Smooth muscle cell (in vitro differentiated cells): Measurements from ENCODE around the gene NRXN3. TPM values are rescaled to one million over a fixed set of nuclear protein-coding genes. Genes with fewer than 3 reads are reported as not detected.
"Not testable (repeated sequence)": the region's sequence is repeated elsewhere in the genome, so short reads cannot be mapped to it uniquely, and the experiment has no call there.

Experiments used
- DNase-seq: peaks from one replicate; lab custom pipeline; 2025; ENCODE audit not compliant: unreplicated experiment; lab: John Stamatoyannopoulos, UW
- H2AFZ ChIP-seq: fragments of 200-600 bp; sonication (generic); 2 replicates; pipeline ENCODE4 v1.6.0; 2016; ENCODE audit warnings: antibody characterized with exemption, low read depth, mild to moderate bottlenecking
- H3F3A ChIP-seq: fragments of 200-600 bp; sonication (generic); 2 replicates; pipeline ENCODE4 v1.6.0; 2017; ENCODE audit warnings: antibody characterized with exemption, low read depth
- H3K27ac ChIP-seq: fragments of 200-600 bp; sonication (generic); 2 replicates; pipeline ENCODE4 v1.5.1; 2016; ENCODE audit warnings: low read depth, mild to moderate bottlenecking
- H3K27me3 ChIP-seq: fragments of 200-600 bp; sonication (generic); 2 replicates; pipeline ENCODE4 v1.6.1; 2016; ENCODE audit warnings: low read depth, mild to moderate bottlenecking
- H3K36me3 ChIP-seq: fragments of 200-600 bp; sonication (generic); 2 replicates; pipeline ENCODE4 v1.5.1; 2016; ENCODE audit warnings: low read depth
- H3K4me1 ChIP-seq: fragments of 200-600 bp; sonication (generic); 2 replicates; pipeline ENCODE4 v1.5.1; 2016; ENCODE audit warnings: low read depth
- H3K4me2 ChIP-seq: fragments of 200-600 bp; sonication (generic); 2 replicates; pipeline ENCODE4 v1.6.0; 2016; ENCODE audit warnings: mild to moderate bottlenecking
- H3K4me3 ChIP-seq: fragments of 200-600 bp; sonication (generic); 2 replicates; pipeline ENCODE4 v1.5.1; 2016; ENCODE audit warnings: mild to moderate bottlenecking
- H3K79me2 ChIP-seq: fragments of 200-600 bp; sonication (generic); 2 replicates; pipeline ENCODE4 v1.6.0; 2016; ENCODE audit warnings: low read depth, mild to moderate bottlenecking
- H3K9ac ChIP-seq: fragments of 200-600 bp; sonication (generic); 2 replicates; pipeline ENCODE4 v1.6.0; 2016; ENCODE audit warnings: low read depth
- H3K9me3 ChIP-seq: fragments of 200-600 bp; sonication (generic); replicated peaks from 2 replicates; pipeline ENCODE4 v1.5.1; 2016; ENCODE audit warnings: low read depth
- H4K20me1 ChIP-seq: fragments of 200-600 bp; sonication (generic); 2 replicates; pipeline ENCODE4 v1.6.0; 2016; ENCODE audit warnings: low read depth
- WGBS: methylation state at CpG from one replicate; pipeline ENCODE4 v1.1.7; 2016; ENCODE audit warnings: low lambda C conversion rate; 5-methylcytosine and 5-hydroxymethylcytosine counted together
- polyA plus RNA-seq: library from polyadenylated mRNA; unstranded; fragments of >200 nt; fragmentation: Nextera tagmentation; extraction: Ambion mirVana; gene quantifications from 2 replicates; pipeline ENCODE4 v1.2.1, GENCODE V29; 2016
- total RNA-seq: library from RNA; depleted of rRNA; stranded (reverse); fragments of >200 nt; gene quantifications from 2 replicates; pipeline ENCODE4 v1.2.3, GENCODE V29; 2014
- TF ChIP-seq, protein P1 (sequence below): fragments of 200-600 bp; sonication (generic); IDR thresholded peaks from 2 replicates; pipeline ENCODE4 v1.5.1; 2017; ENCODE audit warnings: borderline replicate concordance, mild to moderate bottlenecking, antibody characterized with exemption; ENCODE audit not compliant: insufficient read depth, poor library complexity, severe bottlenecking

NRXN3 gene
- total and polyA plus RNA-seq, 2 experiments from 2014 or later, result 1.2 to 7.0 TPM

DNA sequence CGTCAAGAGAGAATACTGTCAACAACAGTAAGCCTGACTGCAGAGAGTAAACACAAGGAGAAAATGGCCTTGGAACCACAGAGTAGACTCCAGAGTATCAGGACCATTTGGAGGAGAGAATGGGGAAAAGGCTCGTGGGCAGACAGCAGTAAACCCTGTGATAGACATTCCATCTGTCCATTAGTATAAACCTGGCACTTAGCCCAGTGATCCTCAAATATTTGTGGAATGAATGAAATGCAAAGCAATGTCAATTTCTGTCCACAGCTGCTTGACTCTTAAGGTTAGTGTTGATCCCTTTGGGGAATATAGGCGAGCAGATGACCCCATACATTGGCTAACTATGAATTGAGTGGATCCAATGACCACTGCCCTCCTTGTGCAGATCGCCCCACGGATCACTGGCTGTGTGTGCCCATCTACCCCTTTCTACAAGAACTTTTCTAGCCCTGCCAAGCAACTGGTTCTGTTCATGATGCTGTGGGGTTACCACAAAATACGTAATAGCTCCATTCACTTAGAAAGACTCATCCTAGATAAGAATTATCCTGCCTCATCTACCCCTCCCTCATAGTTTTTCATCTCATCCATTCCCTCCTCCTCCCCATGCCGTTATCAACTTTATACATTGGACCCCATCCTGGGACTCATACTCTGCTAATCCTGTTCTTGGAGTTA is 846.8 kb downstream of the NRXN3 start:
- H3K4me3 ChIP-seq, result no peak overlapping the region
- no peaks in the 10 kb centered on the region for H3K36me3 ChIP-seq
- H4K20me1 ChIP-seq, result no peaks in the 10 kb centered on the region
- H3K27ac ChIP-seq, result no peak overlapping the region
- peak overlapping the region; percentile 37 for H3K4me2 ChIP-seq
- no peaks in the 10 kb centered on the region for H3F3A ChIP-seq
- TF ChIP-seq, protein P1, sequence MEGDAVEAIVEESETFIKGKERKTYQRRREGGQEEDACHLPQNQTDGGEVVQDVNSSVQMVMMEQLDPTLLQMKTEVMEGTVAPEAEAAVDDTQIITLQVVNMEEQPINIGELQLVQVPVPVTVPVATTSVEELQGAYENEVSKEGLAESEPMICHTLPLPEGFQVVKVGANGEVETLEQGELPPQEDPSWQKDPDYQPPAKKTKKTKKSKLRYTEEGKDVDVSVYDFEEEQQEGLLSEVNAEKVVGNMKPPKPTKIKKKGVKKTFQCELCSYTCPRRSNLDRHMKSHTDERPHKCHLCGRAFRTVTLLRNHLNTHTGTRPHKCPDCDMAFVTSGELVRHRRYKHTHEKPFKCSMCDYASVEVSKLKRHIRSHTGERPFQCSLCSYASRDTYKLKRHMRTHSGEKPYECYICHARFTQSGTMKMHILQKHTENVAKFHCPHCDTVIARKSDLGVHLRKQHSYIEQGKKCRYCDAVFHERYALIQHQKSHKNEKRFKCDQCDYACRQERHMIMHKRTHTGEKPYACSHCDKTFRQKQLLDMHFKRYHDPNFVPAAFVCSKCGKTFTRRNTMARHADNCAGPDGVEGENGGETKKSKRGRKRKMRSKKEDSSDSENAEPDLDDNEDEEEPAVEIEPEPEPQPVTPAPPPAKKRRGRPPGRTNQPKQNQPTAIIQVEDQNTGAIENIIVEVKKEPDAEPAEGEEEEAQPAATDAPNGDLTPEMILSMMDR, result no peak
- no peaks in the 10 kb centered on the region for H3K27me3 ChIP-seq
- no peak for DNase-seq
- no peaks in the 10 kb centered on the region for H3K4me1 ChIP-seq
- H3K9me3 ChIP-seq, result no peaks in the 10 kb centered on the region
- no peak overlapping the region for H3K9ac ChIP-seq
- no peak overlapping the region for H2AFZ ChIP-seq
- no peaks in the 10 kb centered on the region for H3K79me2 ChIP-seq
- 56% methylated on average over 7 of the region's 7 CpGs for WGBS

DNA sequence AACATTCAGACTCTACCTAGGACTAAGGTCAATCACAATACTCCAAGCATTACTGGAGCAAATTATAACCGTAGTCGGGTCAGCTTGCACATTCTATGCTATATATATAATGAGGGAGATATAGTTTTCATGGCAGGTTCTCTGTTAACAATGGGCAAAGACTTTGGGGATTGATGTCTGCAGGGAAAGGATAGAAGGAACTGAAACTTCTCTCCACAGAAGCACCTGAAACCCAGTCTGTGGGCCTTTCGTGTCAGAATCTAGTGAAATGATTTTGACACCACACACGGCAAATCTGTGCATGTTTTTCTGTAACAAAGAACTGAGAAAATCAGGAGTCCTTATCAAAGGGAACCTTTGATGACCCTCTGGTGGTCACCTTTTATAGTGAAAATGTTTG is 847.4 kb downstream of the NRXN3 start:
- H2AFZ ChIP-seq, result no peak overlapping the region
- H3K27me3 ChIP-seq, result no peaks in the 10 kb centered on the region
- 97% methylated on average over 4 of the region's 4 CpGs for WGBS
- H3K36me3 ChIP-seq, result no peaks in the 10 kb centered on the region
- H3K4me3 ChIP-seq, result no peak overlapping the region
- H3K9me3 ChIP-seq, result no peaks in the 10 kb centered on the region
- no peaks in the 10 kb centered on the region for H3F3A ChIP-seq
- TF ChIP-seq, protein P1, result no peak
- H3K4me1 ChIP-seq, result no peaks in the 10 kb centered on the region
- H3K4me2 ChIP-seq, result no peak overlapping the region
- H3K9ac ChIP-seq, result no peak overlapping the region
- H3K79me2 ChIP-seq, result no peaks in the 10 kb centered on the region
- H4K20me1 ChIP-seq, result no peaks in the 10 kb centered on the region
- no peak for DNase-seq
- no peak overlapping the region for H3K27ac ChIP-seq

DNA sequence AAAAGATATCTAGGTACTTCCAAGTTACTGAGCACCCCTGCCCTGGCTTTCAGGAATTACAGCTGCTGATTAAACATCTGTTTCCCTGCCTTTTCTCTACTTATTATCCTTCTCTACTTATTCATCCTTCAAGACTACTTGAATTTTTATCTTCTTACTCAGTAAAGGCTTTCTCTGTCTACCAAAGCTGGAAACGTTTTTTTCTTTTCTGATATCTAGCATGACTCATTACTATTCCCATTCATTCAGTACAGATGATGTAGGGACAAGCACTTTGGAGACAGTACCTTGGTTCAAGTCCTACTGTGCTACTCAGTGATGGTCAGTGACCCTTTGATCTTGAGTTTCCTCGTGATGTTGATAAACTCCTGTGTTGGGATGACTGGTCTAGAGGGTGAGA is 848.7 kb downstream of the NRXN3 start:
- Histone ChIP-seq H3K36me3 (no peaks in the 10 kb centered on the region), H4K20me1 (no peaks in the 10 kb centered on the region), H3K9me3 (no peaks in the 10 kb centered on the region), H2AFZ (no peak overlapping the region), H3K79me2 (no peaks in the 10 kb centered on the region), H3K9ac (no peak overlapping the region), H3K4me3 (no peak overlapping the region), H3K27ac (no peak overlapping the region), H3K4me2 (no peak overlapping the region), H3K27me3 (no peaks in the 10 kb centered on the region), H3K4me1 (no peaks in the 10 kb centered on the region), H3F3A (no peaks in the 10 kb centered on the region)
- TF ChIP-seq, protein P1, result no peak
- DNase-seq, result no peak
- WGBS, result 48% methylated on average over 2 of the region's 2 CpGs

DNA sequence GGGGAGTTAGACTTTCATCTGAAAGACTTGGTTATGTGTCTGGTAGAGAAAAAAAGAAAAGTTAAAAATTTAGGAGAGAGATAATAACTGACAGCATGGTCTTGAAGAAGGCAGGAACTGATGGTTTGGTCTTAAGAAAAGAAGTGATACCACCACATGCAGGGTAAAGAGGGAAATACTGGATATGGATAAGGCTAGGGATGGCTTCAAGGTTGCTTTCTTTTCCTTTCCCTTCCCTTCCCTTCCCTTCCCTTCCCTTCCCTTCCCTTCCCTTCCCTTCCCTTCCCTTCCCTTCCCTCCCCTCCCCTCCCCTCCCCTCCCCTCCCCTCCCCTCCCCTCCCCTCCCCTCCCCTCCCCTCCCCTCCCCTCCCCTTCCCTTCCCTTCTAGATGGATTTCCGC is 849.7 kb downstream of the NRXN3 start:
- DNase-seq, H3K4me2 ChIP-seq, H3K27ac ChIP-seq, H3K36me3 ChIP-seq, H3K27me3 ChIP-seq, H3F3A ChIP-seq, H3K4me1 ChIP-seq, H3K79me2 ChIP-seq, H3K4me3 ChIP-seq, H4K20me1 ChIP-seq, H3K9ac ChIP-seq, H2AFZ ChIP-seq, H3K9me3 ChIP-seq: not testable (repeated sequence)
- no CpG with 5 or more reads among the region's 1 CpG for WGBS
